GM12873 (cell line): ENCODE data around the gene RNF144A.

Source experiments
- CTCF ChIP-seq: IDR thresholded peaks from 2 replicates; pipeline ENCODE4 v1.5.1; 2012; ENCODE audit warnings: low read depth, mild to moderate bottlenecking, moderate library complexity, low read length, control low read depth; ENCODE audit not compliant: insufficient read depth; ENCODE audit errors: missing control alignments

RNF144A gene

GRCh38 chr2:6924101-6924923 lies 7.1 kb downstream of the RNF144A start:
- TF ChIP-seq CTCF, result no peak

- TF ChIP-seq CTCF, result no peak
These were observed 7.8 kb downstream of the RNF144A start for GRCh38 chr2:6924924-6925409.

- TF ChIP-seq CTCF, result no peak
These were observed 9.0 kb downstream of the RNF144A start for GRCh38 chr2:6926071-6926732.

GRCh38 chr2:6927186-6927585 lies 10.0 kb downstream of the RNF144A start:
- no peak for TF ChIP-seq CTCF

- TF ChIP-seq CTCF, result no peak
These were observed 10.5 kb downstream of the RNF144A start for GRCh38 chr2:6927753-6928152.

GRCh38 chr2:6928452-6928851 lies 11.2 kb downstream of the RNF144A start:
- TF ChIP-seq CTCF, result no peak

- no peak for TF ChIP-seq CTCF
These were observed 12.1 kb downstream of the RNF144A start for GRCh38 chr2:6929196-6929819.
